ENCODE results near the gene ZNF558.

DNA sequence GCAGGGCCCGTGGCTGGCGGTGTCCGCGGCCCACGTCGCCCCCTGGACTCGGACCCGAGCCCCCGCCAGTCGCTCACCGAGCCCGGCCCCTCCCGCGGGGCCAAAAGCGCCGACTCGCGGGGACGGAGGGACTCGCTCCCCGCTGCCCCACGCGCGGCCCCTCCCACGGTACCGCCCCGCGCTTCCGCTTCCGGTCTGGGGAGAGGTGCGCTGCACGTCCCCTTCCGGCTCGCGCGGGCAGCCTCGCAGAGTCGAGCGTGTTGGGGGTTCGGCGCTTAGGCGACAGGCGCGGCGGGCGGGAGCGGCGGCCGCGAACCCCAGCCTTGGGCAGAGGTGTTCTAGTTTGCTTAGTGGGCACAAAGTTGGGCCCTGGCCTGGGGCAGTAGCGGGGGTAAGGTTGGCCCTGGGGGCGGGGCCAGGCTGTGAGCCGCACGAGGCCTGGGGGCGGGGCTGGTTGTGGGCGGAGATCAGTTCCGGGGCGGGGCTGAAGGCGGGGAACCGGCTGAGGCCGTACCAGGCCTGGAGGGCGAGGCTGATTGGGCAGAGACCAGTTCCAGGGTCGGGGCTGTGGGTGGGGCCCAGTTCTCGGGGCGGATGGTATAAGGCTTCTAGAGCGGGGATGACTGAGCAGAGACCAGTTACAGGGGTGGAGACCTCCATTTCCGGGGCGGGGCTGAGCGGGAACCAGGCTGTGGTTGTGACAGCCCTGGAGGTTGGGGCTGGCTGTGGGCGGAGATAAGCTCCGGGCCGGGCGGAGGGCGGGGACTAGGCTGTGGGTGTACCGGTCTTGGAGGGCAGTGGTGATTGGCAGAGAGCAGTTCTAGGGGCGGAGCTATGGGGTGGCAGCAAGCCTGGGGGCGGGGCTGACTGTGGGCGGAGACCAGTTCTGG is at the start of gene ZNF558, which contains the start of gene MBD3L1:
- TF ChIP-seq, protein P1, sequence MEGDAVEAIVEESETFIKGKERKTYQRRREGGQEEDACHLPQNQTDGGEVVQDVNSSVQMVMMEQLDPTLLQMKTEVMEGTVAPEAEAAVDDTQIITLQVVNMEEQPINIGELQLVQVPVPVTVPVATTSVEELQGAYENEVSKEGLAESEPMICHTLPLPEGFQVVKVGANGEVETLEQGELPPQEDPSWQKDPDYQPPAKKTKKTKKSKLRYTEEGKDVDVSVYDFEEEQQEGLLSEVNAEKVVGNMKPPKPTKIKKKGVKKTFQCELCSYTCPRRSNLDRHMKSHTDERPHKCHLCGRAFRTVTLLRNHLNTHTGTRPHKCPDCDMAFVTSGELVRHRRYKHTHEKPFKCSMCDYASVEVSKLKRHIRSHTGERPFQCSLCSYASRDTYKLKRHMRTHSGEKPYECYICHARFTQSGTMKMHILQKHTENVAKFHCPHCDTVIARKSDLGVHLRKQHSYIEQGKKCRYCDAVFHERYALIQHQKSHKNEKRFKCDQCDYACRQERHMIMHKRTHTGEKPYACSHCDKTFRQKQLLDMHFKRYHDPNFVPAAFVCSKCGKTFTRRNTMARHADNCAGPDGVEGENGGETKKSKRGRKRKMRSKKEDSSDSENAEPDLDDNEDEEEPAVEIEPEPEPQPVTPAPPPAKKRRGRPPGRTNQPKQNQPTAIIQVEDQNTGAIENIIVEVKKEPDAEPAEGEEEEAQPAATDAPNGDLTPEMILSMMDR (IDR thresholded peaks at IDR 0.05; ENCODE audit: extremely low read depth in 1 of 2, insufficient read depth in 1 of 2, low read depth in 1 of 2, low read length in 2 of 2), result no peak
- no peak for TF ChIP-seq EZH2 (IDR thresholded peaks at IDR 0.05; ENCODE audit: borderline replicate concordance, low read depth, low read length, severe bottlenecking)
- no peak for TF ChIP-seq POLR2A (IDR thresholded peaks at IDR 0.05; ENCODE audit: low read depth, low read length)
- TF ChIP-seq POLR2AphosphoS5 (IDR thresholded peaks at IDR 0.05; ENCODE audit: insufficient read depth, low read depth, low read length), result no peak
